Prostate gland (tissue), 2 donors: ENCODE results near the gene CLCNKB.
A peak's percentile ranks its signal among the peaks of the same experiment; 100 is the strongest.

Experiments used
- CTCF ChIP-seq, 4 experiments: fragments of 200-600 bp in 2 of 4; fragments of 450-650 bp in 2 of 4; sonication (generic) in 2 of 4; IDR thresholded peaks; 1 replicate in 3 of 4; 2 replicates in 1 of 4; pipeline ENCODE4 v1.5.1; 2016 to 2019; ENCODE audit warnings: antibody characterized with exemption in 4 of 4, mild to moderate bottlenecking in 2 of 4, moderate library complexity in 2 of 4
- POLR2A ChIP-seq: fragments of 450-650 bp; IDR thresholded peaks from one replicate; pipeline ENCODE4 v1.6.1; 2016; ENCODE audit warnings: antibody characterized with exemption, mild to moderate bottlenecking
- POLR2AphosphoS5 ChIP-seq: sonication (generic); formaldehyde crosslinking; IDR thresholded peaks from one replicate; pipeline ENCODE4 v1.6.1; 2017; ENCODE audit warnings: antibody characterized with exemption

- peak; percentile 76 to 99 (median 88) for TF ChIP-seq CTCF (IDR thresholded peaks at IDR 0.05)
- peak; percentile 30 for TF ChIP-seq POLR2AphosphoS5
- TF ChIP-seq POLR2A, result no peak
Observed at GRCh38 chr1:16032388-16033102, 11.0 kb upstream of the CLCNKB start.
